HG02943 (cell line): Measurements from ENCODE around the gene HDDC3.

Source experiments
- ATAC-seq: cut with Tn5 transposase; IDR thresholded peaks from one replicate; pipeline ENCODE4 v1.9.1; 2021; ENCODE audit warnings: mild to moderate bottlenecking, low read depth, moderate library complexity; ENCODE audit not compliant: unreplicated experiment

HDDC3 gene

DNA sequence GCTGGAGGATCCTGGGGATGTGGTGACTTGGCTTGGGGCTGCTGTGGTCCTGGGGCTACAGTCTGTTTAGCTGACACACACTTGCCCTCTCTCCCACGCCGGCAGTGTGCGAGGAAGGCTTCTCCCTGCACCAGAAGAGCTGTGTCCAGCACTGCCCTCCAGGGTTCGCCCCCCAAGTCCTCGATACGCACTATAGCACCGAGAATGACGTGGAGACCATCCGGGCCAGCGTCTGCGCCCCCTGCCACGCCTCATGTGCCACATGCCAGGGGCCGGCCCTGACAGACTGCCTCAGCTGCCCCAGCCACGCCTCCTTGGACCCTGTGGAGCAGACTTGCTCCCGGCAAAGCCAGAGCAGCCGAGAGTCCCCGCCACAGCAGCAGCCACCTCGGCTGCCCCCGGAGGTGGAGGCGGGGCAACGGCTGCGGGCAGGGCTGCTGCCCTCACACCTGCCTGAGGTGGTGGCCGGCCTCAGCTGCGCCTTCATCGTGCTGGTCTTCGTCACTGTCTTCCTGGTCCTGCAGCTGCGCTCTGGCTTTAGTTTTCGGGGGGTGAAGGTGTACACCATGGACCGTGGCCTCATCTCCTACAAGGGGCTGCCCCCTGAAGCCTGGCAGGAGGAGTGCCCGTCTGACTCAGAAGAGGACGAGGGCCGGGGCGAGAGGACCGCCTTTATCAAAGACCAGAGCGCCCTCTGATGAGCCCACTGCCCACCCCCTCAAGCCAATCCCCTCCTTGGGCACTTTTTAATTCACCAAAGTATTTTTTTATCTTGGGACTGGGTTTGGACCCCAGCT is 51.0 kb downstream of the HDDC3 start:
- no peak for ATAC-seq

GRCh38 chr15:90880381-90881145 is 51.8 kb downstream of the HDDC3 start:
- ATAC-seq, result no peak
